ENCODE results near the gene PIEZO2.

The PIEZO2 gene

DNA sequence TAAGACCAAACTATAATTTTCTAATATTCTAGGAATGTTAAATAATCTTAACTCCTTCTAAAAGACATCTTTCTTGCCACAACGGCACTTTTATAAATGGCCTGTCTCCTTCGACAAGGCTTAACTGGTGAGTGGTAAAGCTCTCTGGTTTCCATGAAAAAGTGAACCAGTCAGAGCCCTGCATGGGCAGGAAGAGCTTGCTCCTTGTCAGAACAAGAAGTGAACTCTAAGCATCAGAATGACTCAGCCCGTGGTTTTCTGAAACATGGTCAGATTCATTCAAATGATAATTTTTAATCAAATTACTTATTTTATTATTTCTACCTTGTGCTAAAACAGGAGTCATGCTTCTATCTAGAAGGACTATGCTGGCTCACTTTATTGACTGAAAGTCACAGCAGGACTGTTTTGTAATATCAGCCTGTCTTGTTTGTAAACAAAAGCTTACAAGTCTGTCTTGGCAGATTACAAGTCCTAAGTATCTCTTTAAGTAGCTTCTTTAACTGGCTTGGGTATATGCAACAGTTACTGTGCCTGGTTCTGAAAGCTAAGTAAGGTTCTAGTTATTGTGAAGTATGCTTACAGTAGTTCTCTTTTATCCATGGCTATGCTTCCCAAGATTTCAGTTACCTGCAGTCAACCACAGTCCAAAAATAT, 378.2 kb downstream of the PIEZO2 start:
- DNase-seq = no peak

- no peak for DNase-seq
These were observed 379.1 kb downstream of the PIEZO2 start for GRCh38 chr18:10770264-10770663.

DNA sequence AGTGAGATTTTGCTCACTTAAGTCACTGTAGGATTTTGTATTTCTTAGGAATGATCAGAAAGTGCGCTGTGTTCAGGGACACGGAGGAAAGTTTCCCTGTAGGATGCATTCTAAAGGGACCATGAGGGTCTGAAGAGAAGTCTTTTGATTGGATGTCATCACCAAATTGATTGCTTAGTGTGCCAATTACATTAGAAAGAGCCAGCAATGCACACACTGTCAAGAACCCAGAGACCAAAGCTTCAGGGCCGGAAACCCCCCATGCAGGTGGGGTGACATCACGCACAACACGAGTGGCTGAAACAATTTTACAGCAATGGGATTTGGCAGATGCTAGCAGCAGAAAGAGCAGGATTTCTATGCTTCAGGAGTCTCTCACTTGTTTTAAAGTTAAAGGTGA, 381.1 kb downstream of the PIEZO2 start:
- no peak for DNase-seq

- DNase-seq = no peak
These were observed 381.7 kb downstream of the PIEZO2 start for GRCh38 chr18:10767658-10768057.

DNA sequence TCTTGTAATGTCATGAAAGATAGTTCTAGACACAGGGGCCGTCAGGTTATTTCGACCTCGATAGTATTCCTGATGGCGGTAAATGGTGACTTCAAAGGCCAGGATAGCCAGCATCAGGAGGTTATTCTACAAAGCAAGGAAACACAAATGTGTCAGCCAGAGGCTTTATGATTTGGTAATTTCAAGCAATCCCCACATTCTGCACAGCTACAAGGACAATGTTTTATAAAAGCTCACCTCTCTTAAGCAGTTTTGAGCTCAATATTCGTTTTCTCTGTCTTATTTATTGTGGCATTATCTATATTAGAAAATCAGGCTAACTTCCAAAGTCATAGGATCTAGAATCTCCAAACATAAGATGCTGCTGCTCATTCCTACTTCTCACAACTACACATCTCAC, 388.4 kb downstream of the PIEZO2 start:
- DNase-seq = no peak

- DNase-seq = no peak
These were observed 390.1 kb downstream of the PIEZO2 start for GRCh38 chr18:10759241-10759640.

GRCh38 chr18:10757946-10758345, 391.4 kb downstream of the PIEZO2 start:
- no peak for DNase-seq

DNA sequence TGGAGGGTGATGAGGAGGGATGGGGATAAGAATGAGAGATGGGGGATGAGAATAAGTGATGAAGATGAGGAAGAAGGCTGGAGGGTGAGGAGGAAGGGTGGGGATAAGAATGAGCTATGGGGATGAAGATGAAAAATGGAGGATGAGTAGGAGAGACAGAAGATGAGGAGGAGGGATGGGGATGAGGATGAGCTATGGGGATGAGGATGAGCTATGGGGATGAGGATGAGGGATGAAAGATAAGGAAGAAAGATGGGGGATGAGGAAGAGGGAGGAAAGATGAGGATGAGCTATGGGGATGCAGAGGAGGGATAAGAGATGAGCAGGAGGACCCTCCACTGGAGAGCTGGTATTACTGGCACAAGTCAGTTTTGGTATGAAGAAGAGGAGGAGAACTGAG, 392.0 kb downstream of the PIEZO2 start:
- no peak for DNase-seq

DNA sequence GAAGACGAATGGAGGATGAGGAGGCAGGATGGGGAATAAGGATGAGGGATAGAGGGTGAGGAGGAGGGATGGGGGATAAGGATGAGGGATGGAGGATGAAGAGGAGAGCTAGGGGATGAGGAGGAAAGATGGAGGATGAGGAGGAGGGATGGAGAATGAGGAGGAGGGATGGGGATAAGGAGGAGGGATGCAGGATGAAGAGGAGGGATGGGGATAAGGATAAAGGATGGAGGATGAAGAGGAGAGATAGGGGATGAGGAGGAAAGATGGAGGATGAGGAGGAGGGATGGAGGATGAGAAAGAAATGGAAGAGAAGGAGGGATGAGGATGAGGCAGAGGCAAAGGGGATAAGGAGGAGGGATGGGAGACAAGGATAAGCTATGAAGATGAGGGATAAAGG, 393.5 kb downstream of the PIEZO2 start:
- no peak for DNase-seq

GRCh38 chr18:10754128-10754527, 395.2 kb downstream of the PIEZO2 start:
- no peak for DNase-seq

DNA sequence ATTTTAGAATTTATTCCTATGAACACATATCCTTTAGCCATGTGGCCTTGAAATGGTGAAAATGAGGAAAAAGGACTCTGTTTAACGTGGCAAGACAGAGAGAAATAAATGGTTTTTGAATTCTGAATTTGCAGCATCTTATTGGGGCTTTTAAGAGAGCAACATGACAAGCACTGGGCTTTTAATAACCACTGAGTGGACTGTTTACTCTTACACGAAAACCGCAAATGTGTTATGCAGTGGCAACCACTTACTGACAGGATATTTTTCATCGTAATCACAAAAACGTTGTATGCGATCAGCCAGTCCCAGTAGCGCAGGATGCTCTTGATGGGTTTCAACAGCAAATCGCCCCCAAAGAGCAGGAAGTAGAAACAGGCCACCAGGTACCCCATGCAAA, 397.0 kb downstream of the PIEZO2 start:
- no peak for DNase-seq

GRCh38 chr18:10751653-10752052, 397.7 kb downstream of the PIEZO2 start:
- no peak for DNase-seq

GRCh38 chr18:10750191-10751035, 399.0 kb downstream of the PIEZO2 start:
- DNase-seq = no peak

DNA sequence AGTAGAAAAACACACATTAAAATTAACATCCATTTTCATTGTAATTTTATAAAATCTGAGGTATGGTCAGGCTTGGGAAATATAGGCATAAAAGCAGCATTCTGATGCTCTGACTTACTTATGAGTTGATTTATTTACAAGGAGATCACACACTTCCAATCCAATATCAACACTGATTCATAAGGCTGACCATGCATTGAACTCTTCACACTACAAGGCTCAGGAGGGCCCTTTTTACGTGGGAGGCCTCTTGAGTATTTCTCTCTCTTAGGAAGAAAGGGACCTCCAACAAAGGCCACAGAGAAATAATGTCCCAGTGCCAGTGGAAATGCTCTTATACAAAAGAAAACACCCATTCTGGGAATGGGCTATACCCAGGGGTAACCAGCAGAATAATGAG, 400.7 kb downstream of the PIEZO2 start:
- DNase-seq = no peak

- DNase-seq = no peak
These were observed 403.4 kb downstream of the PIEZO2 start for GRCh38 chr18:10745971-10746370.

DNA sequence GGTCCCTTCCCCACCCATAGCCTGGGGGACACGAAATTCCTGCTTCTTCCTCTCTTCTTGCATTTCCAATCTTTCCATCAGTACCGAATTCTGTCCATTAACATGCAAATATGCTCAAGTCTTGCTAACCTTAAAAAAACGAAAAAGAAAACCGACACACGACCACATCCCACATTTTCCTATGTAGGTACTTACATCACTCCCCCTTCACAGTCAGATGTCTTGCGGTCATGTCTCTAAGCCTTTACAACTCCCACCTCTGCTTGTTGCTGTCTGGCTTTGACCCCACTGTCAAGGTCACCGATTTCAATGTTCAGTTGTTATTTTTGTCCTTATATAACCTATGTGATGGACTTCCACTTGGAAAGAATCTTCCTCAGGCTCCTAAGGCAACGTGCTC, 404.1 kb downstream of the PIEZO2 start:
- no peak for DNase-seq

DNA sequence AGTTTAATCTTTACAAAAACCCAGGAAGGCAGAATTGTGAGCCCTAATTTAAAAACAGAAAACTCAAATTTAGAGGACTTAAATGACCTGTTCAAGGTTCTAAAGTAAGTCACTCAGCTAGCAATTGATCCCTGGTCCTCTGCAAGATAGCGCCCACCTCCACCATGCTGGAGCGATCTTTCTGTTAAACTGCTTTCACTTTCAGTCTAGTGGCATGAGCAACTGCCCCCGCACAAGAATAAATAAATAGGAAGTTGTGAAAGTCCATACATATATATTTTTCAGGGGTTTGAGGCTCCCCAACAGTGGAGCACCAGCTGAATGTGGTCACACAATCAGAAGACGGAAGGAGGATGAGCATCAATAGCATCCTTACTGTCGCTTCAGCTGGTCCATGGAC, 405.6 kb downstream of the PIEZO2 start:
- no peak for DNase-seq

DNA sequence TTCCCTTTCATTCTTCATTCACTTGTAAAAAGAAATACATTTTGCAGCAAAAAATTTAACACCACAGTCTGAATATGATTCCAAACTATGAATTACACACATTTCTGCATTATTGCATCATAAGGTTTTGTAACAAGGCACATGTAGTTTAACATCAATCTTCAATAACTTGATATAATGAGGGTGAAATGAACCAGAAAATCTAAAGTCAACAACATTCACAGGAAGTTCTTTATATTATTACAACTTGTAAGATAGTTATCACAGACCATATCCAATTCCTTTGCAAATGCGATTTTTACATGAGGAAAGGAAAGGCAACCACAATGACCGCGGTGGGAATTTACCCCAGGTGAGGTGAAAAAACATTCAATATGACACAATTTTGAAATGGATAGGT, 410.2 kb downstream of the PIEZO2 start:
- DNase-seq = no peak

- DNase-seq = no peak
These were observed 412.4 kb downstream of the PIEZO2 start for GRCh38 chr18:10736984-10737383.

DNA sequence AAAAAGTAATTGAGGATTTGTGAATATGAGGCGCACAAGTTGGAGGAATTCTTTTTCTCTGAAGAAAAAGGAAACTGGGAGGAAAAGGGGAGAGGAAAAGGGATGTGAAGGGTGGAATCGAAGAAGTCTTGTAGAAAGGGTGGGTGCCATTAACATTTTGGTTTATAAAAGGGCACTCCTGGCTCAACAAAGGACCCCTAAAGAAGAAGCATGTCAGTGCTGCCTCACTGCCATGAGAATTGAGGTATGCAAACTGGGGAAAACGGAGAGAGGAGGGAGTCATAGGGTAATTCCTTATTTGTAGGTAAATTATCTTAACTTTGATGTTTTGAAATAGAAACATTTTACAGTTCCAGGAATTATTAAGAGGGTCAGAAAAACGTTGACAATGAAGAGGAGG, 416.4 kb downstream of the PIEZO2 start:
- DNase-seq = no peak

GRCh38 chr18:10727477-10727876, 421.9 kb downstream of the PIEZO2 start:
- DNase-seq = no peak

GRCh38 chr18:10726198-10727068, 422.9 kb downstream of the PIEZO2 start:
- no peak for DNase-seq

DNA sequence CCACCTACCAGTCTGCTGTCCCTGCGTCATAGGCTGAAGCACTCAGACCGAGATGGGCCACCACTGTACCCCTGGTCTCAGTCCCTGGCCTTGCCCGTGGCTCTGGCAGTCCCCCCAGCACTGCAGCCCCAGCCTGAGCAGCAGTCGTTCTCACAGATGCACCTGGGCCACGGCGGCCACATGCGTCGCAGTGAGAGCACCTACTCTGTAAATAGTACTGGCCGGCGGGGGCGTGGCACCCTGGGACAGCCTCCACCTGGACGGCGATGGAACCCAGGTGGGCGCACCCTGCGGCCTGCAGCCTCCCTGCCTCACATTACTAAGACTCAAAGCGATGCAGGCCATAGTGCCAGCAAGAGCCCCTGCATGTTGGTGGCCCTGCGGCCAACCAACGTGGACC, 424.7 kb downstream of the PIEZO2 start:
- DNase-seq = no peak

- DNase-seq = no peak
These were observed 425.9 kb downstream of the PIEZO2 start for GRCh38 chr18:10723496-10723895.

All from activated CD4-positive, CD25-positive, alpha-beta regulatory T cell (primary cell).